H9 (cell line): Measurements from ENCODE around the gene ASXL1. TPM values are rescaled to one million over a fixed set of nuclear protein-coding genes. Genes with fewer than 3 reads are reported as not detected.

ENCODE experiments used
- DNase-seq: peaks from one replicate; pipeline ENCODE4 v3.0.0-alpha.2; 2017
- H2AFZ ChIP-seq: one replicate; pipeline ENCODE4 v1.6.1; 2013; ENCODE audit warnings: mild to moderate bottlenecking, low read length, control low read depth, moderate library complexity
- H2AK5ac ChIP-seq: 2 replicates; pipeline ENCODE4 v1.6.1; 2013; ENCODE audit warnings: low read length, control low read depth, mixed read lengths; ENCODE audit not compliant: insufficient read length
- H2BK120ac ChIP-seq: one replicate; pipeline ENCODE4 v1.6.1; 2013; ENCODE audit warnings: low read depth, mild to moderate bottlenecking, low read length, control low read depth, inconsistent platforms; ENCODE audit not compliant: poor library complexity, severe bottlenecking
- H2BK12ac ChIP-seq: 2 replicates; pipeline ENCODE4 v1.6.1; 2013; ENCODE audit warnings: low read length, control low read depth, mixed read lengths, low read depth; ENCODE audit not compliant: insufficient read length
- H2BK15ac ChIP-seq: 2 replicates; pipeline ENCODE4 v1.6.1; 2013; ENCODE audit warnings: low read depth, low read length, control low read depth
- H2BK20ac ChIP-seq: one replicate; pipeline ENCODE4 v1.6.1; 2013; ENCODE audit warnings: low read depth, mild to moderate bottlenecking, low read length, control low read depth, inconsistent platforms; ENCODE audit not compliant: poor library complexity, severe bottlenecking
- H2BK5ac ChIP-seq: 2 replicates; pipeline ENCODE4 v1.6.1; 2013; ENCODE audit warnings: low read length, control low read depth, mixed read lengths; ENCODE audit not compliant: insufficient read length
- H3K14ac ChIP-seq: 2 replicates; pipeline ENCODE4 v1.6.1; 2013; ENCODE audit warnings: low read length, control low read depth; ENCODE audit not compliant: insufficient read depth
- H3K18ac ChIP-seq: 2 replicates; pipeline ENCODE4 v1.6.1; 2013; ENCODE audit warnings: low read depth, mild to moderate bottlenecking, mixed read lengths, low read length, control low read depth; ENCODE audit not compliant: insufficient read length
- H3K23ac ChIP-seq: 2 replicates; pipeline ENCODE4 v1.6.1; 2013; ENCODE audit warnings: low read length, control low read depth, mixed read lengths, low read depth; ENCODE audit not compliant: insufficient read length
- H3K23me2 ChIP-seq: 2 replicates; pipeline ENCODE4 v1.6.1; 2013; ENCODE audit warnings: low read depth, mild to moderate bottlenecking, mixed read lengths, low read length, control low read depth; ENCODE audit not compliant: insufficient read length, poor library complexity, severe bottlenecking
- H3K27ac ChIP-seq: 2 replicates; pipeline ENCODE4 v1.5.1; 2013; ENCODE audit warnings: low read length, control low read depth, mixed read lengths, low read depth; ENCODE audit not compliant: insufficient read length
- H3K27me3 ChIP-seq: 2 replicates; pipeline ENCODE4 v1.6.1; 2013; ENCODE audit warnings: low read length, control low read depth, inconsistent platforms; ENCODE audit not compliant: insufficient read depth
- H3K4ac ChIP-seq: 2 replicates; pipeline ENCODE4 v1.6.1; 2013; ENCODE audit warnings: low read depth, mild to moderate bottlenecking, control low read depth, inconsistent platforms, low read length, moderate library complexity
- H3K4me1 ChIP-seq: 2 replicates; pipeline ENCODE4 v1.6.1; 2013; ENCODE audit warnings: low read length, control low read depth, inconsistent platforms; ENCODE audit not compliant: insufficient read depth
- H3K4me2 ChIP-seq: 2 replicates; pipeline ENCODE4 v1.6.1; 2013; ENCODE audit warnings: low read length, control low read depth, mixed read lengths; ENCODE audit not compliant: insufficient read length, insufficient read depth
- H3K56ac ChIP-seq: 2 replicates; pipeline ENCODE4 v1.6.1; 2013; ENCODE audit warnings: low read depth, mild to moderate bottlenecking, mixed read lengths, low read length, control low read depth; ENCODE audit not compliant: insufficient read length
- H3K79me1 ChIP-seq: 2 replicates; pipeline ENCODE4 v1.6.1; 2013; ENCODE audit warnings: low read depth, mild to moderate bottlenecking, moderate library complexity, low read length, control low read depth, inconsistent platforms; ENCODE audit not compliant: insufficient read depth, poor library complexity, severe bottlenecking
- H3K79me2 ChIP-seq: 2 replicates; pipeline ENCODE4 v1.6.1; 2013; ENCODE audit warnings: low read length, control low read depth, inconsistent platforms; ENCODE audit not compliant: insufficient read depth
- H3K9ac ChIP-seq: 2 replicates; pipeline ENCODE4 v1.6.1; 2013; ENCODE audit warnings: low read length, control low read depth, mixed read lengths; ENCODE audit not compliant: insufficient read length; ENCODE audit errors: extremely low read depth
- H3K9me3 ChIP-seq: one replicate; pipeline ENCODE4 v1.6.1; 2013; ENCODE audit warnings: low read depth, low read length, inconsistent platforms; ENCODE audit not compliant: control insufficient read depth
- H3T11ph ChIP-seq: one replicate; pipeline ENCODE4 v1.6.1; 2013; ENCODE audit warnings: mild to moderate bottlenecking, low read length, control low read depth, inconsistent platforms
- H4K20me1 ChIP-seq: one replicate; pipeline ENCODE4 v1.6.1; 2013; ENCODE audit not compliant: control insufficient read depth, insufficient read length, insufficient read depth
- H4K5ac ChIP-seq: 2 replicates; pipeline ENCODE4 v1.6.1; 2013; ENCODE audit warnings: low read depth, mild to moderate bottlenecking, mixed read lengths, low read length, control low read depth; ENCODE audit not compliant: insufficient read length
- H4K8ac ChIP-seq: replicated peaks from 2 replicates; pipeline ENCODE4 v1.6.1; 2013; ENCODE audit warnings: low read length, control low read depth, mixed read lengths, low read depth; ENCODE audit not compliant: insufficient read length
- H4K91ac ChIP-seq: 2 replicates; pipeline ENCODE4 v1.6.1; 2013; ENCODE audit warnings: low read depth, mild to moderate bottlenecking, moderate library complexity, mixed read lengths, low read length, control low read depth; ENCODE audit not compliant: insufficient read length
- H3K27ac Mint-ChIP-seq, 3 experiments: 2 replicates in 2 of 3; 3 replicates in 1 of 3; pipeline ENCODE4 v1.8.0; 2020 to 2021; ENCODE audit warnings: mixed read lengths in 3 of 3, mild to moderate bottlenecking in 1 of 3, moderate library complexity in 1 of 3
- H3K27me3 Mint-ChIP-seq: 2 replicates; pipeline ENCODE4 v1.8.0; 2021; ENCODE audit warnings: low read depth, mild to moderate bottlenecking, moderate library complexity, mixed read lengths
- H3K36me3 Mint-ChIP-seq, 3 experiments: 2 replicates in 2 of 3; 3 replicates in 1 of 3; pipeline ENCODE4 v1.8.0; 2020 to 2021; ENCODE audit warnings: low read depth in 3 of 3, mixed read lengths in 3 of 3; ENCODE audit not compliant: insufficient read depth in 1 of 3
- H3K4me1 Mint-ChIP-seq, 2 experiments: 2 replicates each; pipeline ENCODE4 v1.8.0; 2020; ENCODE audit warnings: mixed read lengths in 2 of 2
- H3K4me3 Mint-ChIP-seq, 2 experiments: 2 replicates in 1 of 2; 3 replicates in 1 of 2; pipeline ENCODE4 v1.8.0; 2020 to 2021; ENCODE audit warnings: mild to moderate bottlenecking in 2 of 2, mixed read lengths in 2 of 2, moderate library complexity in 1 of 2
- H3K9me3 Mint-ChIP-seq, 2 experiments: 2 replicates in 1 of 2; 3 replicates in 1 of 2; pipeline ENCODE4 v1.8.0; 2020; ENCODE audit warnings: mild to moderate bottlenecking in 2 of 2, mixed read lengths in 2 of 2, moderate library complexity in 1 of 2
- WGBS: extraction: QIAGEN DNeasy Blood & Tissue Kit; methylation state at CpG from one replicate; pipeline ENCODE4 v1.1.7; 2013; ENCODE audit warnings: missing lambda C conversion rate, low lambda C conversion rate, mixed read lengths; ENCODE audit not compliant: insufficient read length; ENCODE audit errors: extremely low coverage; 5-methylcytosine and 5-hydroxymethylcytosine counted together
- total RNA-seq: library from RNA; stranded (reverse); gene quantifications from 2 replicates; pipeline ENCODE4 v1.2.1, GENCODE V29; 2021
- TF ChIP-seq, protein P1 (sequence below): fragments of 200-600 bp; sonication (generic); conservative IDR thresholded peaks from 3 replicates; pipeline ENCODE4 v1.8.0; 2021; ENCODE audit warnings: antibody characterized with exemption, mild to moderate bottlenecking

The ASXL1 gene
- total RNA-seq, 1 experiment from 2014 or later, result 39.5 TPM

- Histone ChIP-seq H2BK15ac (no peak overlapping the region), H3K14ac (no peak overlapping the region), H4K8ac (no peak overlapping the region), H4K91ac (no peak overlapping the region), H3K4ac (no peak overlapping the region), H3K4me1 (no peaks in the 10 kb centered on the region), H3K56ac (no peak overlapping the region), H4K20me1 (no peaks in the 10 kb centered on the region), H4K5ac (no peak overlapping the region), H2AK5ac (no peak overlapping the region), H3K27ac (no peak overlapping the region), H3K23ac (no peak overlapping the region), H3K9ac (no peak overlapping the region), H3K79me1 (no peaks in the 10 kb centered on the region), H3K18ac (no peak overlapping the region), H3K4me2 (no peak overlapping the region), H2BK12ac (no peak overlapping the region), H2BK120ac (no peak overlapping the region), H3K23me2 (no peaks in the 10 kb centered on the region), H2BK20ac (no peak overlapping the region), H3T11ph (no peak overlapping the region), H2AFZ (no peak overlapping the region), H3K9me3 (no peaks in the 10 kb centered on the region), H2BK5ac (no peak overlapping the region), H3K79me2 (no peaks in the 10 kb centered on the region), H3K27me3 (no peaks in the 10 kb centered on the region)
- H3K27ac Mint-ChIP-seq, result no peak overlapping the region
- no peak overlapping the region for H3K4me3 Mint-ChIP-seq
- WGBS, result no CpG with 5 or more reads among the region's 2 CpGs
- peaks cover 13 to 60% (median 40%) of the 10 kb centered on the region in 3 experiments; a peak in 5 of 7 replicates for H3K36me3 Mint-ChIP-seq
- H3K4me1 Mint-ChIP-seq, result no peaks in the 10 kb centered on the region
- TF ChIP-seq, protein P1, sequence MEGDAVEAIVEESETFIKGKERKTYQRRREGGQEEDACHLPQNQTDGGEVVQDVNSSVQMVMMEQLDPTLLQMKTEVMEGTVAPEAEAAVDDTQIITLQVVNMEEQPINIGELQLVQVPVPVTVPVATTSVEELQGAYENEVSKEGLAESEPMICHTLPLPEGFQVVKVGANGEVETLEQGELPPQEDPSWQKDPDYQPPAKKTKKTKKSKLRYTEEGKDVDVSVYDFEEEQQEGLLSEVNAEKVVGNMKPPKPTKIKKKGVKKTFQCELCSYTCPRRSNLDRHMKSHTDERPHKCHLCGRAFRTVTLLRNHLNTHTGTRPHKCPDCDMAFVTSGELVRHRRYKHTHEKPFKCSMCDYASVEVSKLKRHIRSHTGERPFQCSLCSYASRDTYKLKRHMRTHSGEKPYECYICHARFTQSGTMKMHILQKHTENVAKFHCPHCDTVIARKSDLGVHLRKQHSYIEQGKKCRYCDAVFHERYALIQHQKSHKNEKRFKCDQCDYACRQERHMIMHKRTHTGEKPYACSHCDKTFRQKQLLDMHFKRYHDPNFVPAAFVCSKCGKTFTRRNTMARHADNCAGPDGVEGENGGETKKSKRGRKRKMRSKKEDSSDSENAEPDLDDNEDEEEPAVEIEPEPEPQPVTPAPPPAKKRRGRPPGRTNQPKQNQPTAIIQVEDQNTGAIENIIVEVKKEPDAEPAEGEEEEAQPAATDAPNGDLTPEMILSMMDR, result no peak
- H3K27me3 Mint-ChIP-seq, result no peaks in the 10 kb centered on the region
- DNase-seq, result no peak
- no peaks in the 10 kb centered on the region for H3K9me3 Mint-ChIP-seq
Measured at GRCh38 chr20:32432277-32432676, 74.1 kb downstream of the ASXL1 start.
